Activated CD8-positive, alpha-beta memory T cell treated with anti-CD3 and anti-CD28 coated beads, Interleukin-2, amount 10 ng/mL, durations not matched to agents 7 days and 5 days (primary cell): ENCODE results near the gene IL1RL1. TPM values are rescaled to one million over a fixed set of nuclear protein-coding genes. Genes with fewer than 3 reads are reported as not detected.
"Not testable (repeated sequence)": the region's sequence is repeated elsewhere in the genome, so short reads cannot be mapped to it uniquely, and the experiment has no call there.

ENCODE experiments used
- ATAC-seq: fragments of 150-1000 bp; cut with Tn5 transposase; one replicate; pipeline ENCODE4 v1.10.0; 2021; ENCODE audit warnings: moderate library complexity
- CTCF ChIA-PET: fragments of 350-600 bp; sonication (Branson Sonifier 250); formaldehyde crosslinking; loops from one replicate; lab custom pipeline; 2021; ENCODE audit warnings: antibody characterized with exemption; lab: Charles Lee
- DNase-seq: peaks from one replicate; pipeline ENCODE4 v3.0.0-alpha.2; 2020
- H3K27ac Mint-ChIP-seq: one replicate; pipeline ENCODE4 v1.8.0; 2021; ENCODE audit warnings: mild to moderate bottlenecking, mixed read lengths
- H3K27me3 Mint-ChIP-seq: one replicate; pipeline ENCODE4 v1.8.0; 2021; ENCODE audit warnings: mixed read lengths
- H3K36me3 Mint-ChIP-seq: one replicate; pipeline ENCODE4 v1.8.0; 2021; ENCODE audit warnings: mild to moderate bottlenecking, mixed read lengths
- H3K4me1 Mint-ChIP-seq: one replicate; pipeline ENCODE4 v1.8.0; 2021; ENCODE audit warnings: mixed read lengths
- H3K4me3 Mint-ChIP-seq: one replicate; pipeline ENCODE4 v1.8.0; 2021; ENCODE audit warnings: mild to moderate bottlenecking, moderate library complexity, mixed read lengths
- H3K9me3 Mint-ChIP-seq: one replicate; pipeline ENCODE4 v1.8.0; 2022; ENCODE audit warnings: low read depth, mixed read lengths
- total RNA-seq, 2 experiments: library from RNA; stranded (reverse); gene quantifications; one replicate each; pipeline ENCODE4 v1.2.3, GENCODE V29; 2021

Gene IL1RL1
- total RNA-seq, 2 experiments from 2014 or later = 0.09 to 0.41 TPM

- H3K9me3 Mint-ChIP-seq = peaks cover 2% of the 10 kb centered on the region
- no peak for ATAC-seq
- no peak for DNase-seq
- H3K4me1 Mint-ChIP-seq = no peaks in the 10 kb centered on the region
- H3K27ac Mint-ChIP-seq = no peak overlapping the region
- CTCF ChIA-PET = no interaction called here
- H3K36me3 Mint-ChIP-seq = no peaks in the 10 kb centered on the region
- H3K4me3 Mint-ChIP-seq = no peak overlapping the region
- H3K27me3 Mint-ChIP-seq = peaks cover 6% of the 10 kb centered on the region
Measured at GRCh38 chr2:102321941-102322719, 10.8 kb downstream of the IL1RL1 start.

- H3K4me1 Mint-ChIP-seq, H3K4me3 Mint-ChIP-seq, ATAC-seq, CTCF ChIA-PET, H3K36me3 Mint-ChIP-seq, H3K9me3 Mint-ChIP-seq, DNase-seq, H3K27ac Mint-ChIP-seq: not testable (repeated sequence)
- peaks cover 15% of the 10 kb centered on the region for H3K27me3 Mint-ChIP-seq
Measured at GRCh38 chr2:102324914-102325313, 13.6 kb downstream of the IL1RL1 start.

GRCh38 chr2:102331311-102331980 is 20.1 kb downstream of the IL1RL1 start:
- Mint-ChIP-seq H3K27me3 (peaks cover 11% of the 10 kb centered on the region), H3K4me3 (no peak overlapping the region), H3K4me1 (no peaks in the 10 kb centered on the region), H3K27ac (no peak overlapping the region), H3K9me3 (no peaks in the 10 kb centered on the region), H3K36me3 (no peaks in the 10 kb centered on the region)
- CTCF ChIA-PET = interaction anchor here (1.1 to 1.7 kb wide), 2 partner anchors 29 to 312 kb away, joined by 3 to 6 read pairs; no protein-coding TSS in a partner anchor
- no peak for DNase-seq
- no peak for ATAC-seq

- Mint-ChIP-seq H3K4me3 (no peak overlapping the region), H3K27ac (no peak overlapping the region), H3K27me3 (peaks cover 2% of the 10 kb centered on the region), H3K9me3 (no peaks in the 10 kb centered on the region), H3K36me3 (no peaks in the 10 kb centered on the region), H3K4me1 (peaks cover 6% of the 10 kb centered on the region)
- ATAC-seq (no peak), DNase-seq (no peak)
- CTCF ChIA-PET = no interaction called here
Measured at GRCh38 chr2:102334486-102334885, 23.1 kb downstream of the IL1RL1 start.

GRCh38 chr2:102335871-102336366 is 24.6 kb downstream of the IL1RL1 start:
- no peak overlapping the region for H3K27ac Mint-ChIP-seq
- peaks cover 2% of the 10 kb centered on the region for H3K27me3 Mint-ChIP-seq
- no peaks in the 10 kb centered on the region for H3K36me3 Mint-ChIP-seq
- H3K4me1 Mint-ChIP-seq = peaks cover 6% of the 10 kb centered on the region
- DNase-seq (no peak), ATAC-seq (no peak)
- CTCF ChIA-PET = interaction anchor here (0.8 to 2.0 kb wide), 4 partner anchors 34 to 112 kb away, joined by 3 to 6 read pairs (median 3); no protein-coding TSS in a partner anchor
- no peaks in the 10 kb centered on the region for H3K9me3 Mint-ChIP-seq
- H3K4me3 Mint-ChIP-seq = no peak overlapping the region

GRCh38 chr2:102336502-102336945 is 25.2 kb downstream of the IL1RL1 start:
- ATAC-seq = no peak
- no peak overlapping the region for H3K27ac Mint-ChIP-seq
- H3K27me3 Mint-ChIP-seq = peaks cover 2% of the 10 kb centered on the region
- no peaks in the 10 kb centered on the region for H3K9me3 Mint-ChIP-seq
- H3K4me1 Mint-ChIP-seq = peaks cover 6% of the 10 kb centered on the region
- CTCF ChIA-PET = interaction anchor here (0.8 to 2.0 kb wide), 4 partner anchors 35 to 112 kb away, joined by 3 to 6 read pairs (median 3); no protein-coding TSS in a partner anchor
- no peak overlapping the region for H3K4me3 Mint-ChIP-seq
- DNase-seq = no peak
- H3K36me3 Mint-ChIP-seq = no peaks in the 10 kb centered on the region

GRCh38 chr2:102337012-102337411 is 25.6 kb downstream of the IL1RL1 start:
- ATAC-seq = no peak
- Mint-ChIP-seq H3K27ac (no peak overlapping the region), H3K27me3 (peaks cover 2% of the 10 kb centered on the region), H3K36me3 (no peaks in the 10 kb centered on the region), H3K4me1 (peaks cover 6% of the 10 kb centered on the region), H3K4me3 (no peak overlapping the region), H3K9me3 (no peaks in the 10 kb centered on the region)
- CTCF ChIA-PET = interaction anchor here (1.1 to 2.0 kb wide), 5 partner anchors 35 to 111 kb away, joined by 3 to 6 read pairs (median 3); no protein-coding TSS in a partner anchor
- no peak for DNase-seq

GRCh38 chr2:102337481-102338386 is 26.4 kb downstream of the IL1RL1 start:
- H3K4me1 Mint-ChIP-seq = peaks cover 6% of the 10 kb centered on the region
- H3K4me3 Mint-ChIP-seq = no peak overlapping the region
- H3K36me3 Mint-ChIP-seq = no peaks in the 10 kb centered on the region
- no peak for ATAC-seq
- H3K9me3 Mint-ChIP-seq = no peaks in the 10 kb centered on the region
- DNase-seq = no peak
- H3K27ac Mint-ChIP-seq = no peak overlapping the region
- CTCF ChIA-PET = interaction anchor here (1.3 to 2.0 kb wide), 4 partner anchors 36 to 104 kb away, joined by 3 to 6 read pairs (median 6); no protein-coding TSS in a partner anchor
- H3K27me3 Mint-ChIP-seq = peaks cover 2% of the 10 kb centered on the region

- peaks cover 6% of the 10 kb centered on the region for H3K4me1 Mint-ChIP-seq
- H3K4me3 Mint-ChIP-seq = no peak overlapping the region
- no peaks in the 10 kb centered on the region for H3K9me3 Mint-ChIP-seq
- no peak overlapping the region for H3K27ac Mint-ChIP-seq
- no peak for ATAC-seq
- CTCF ChIA-PET = interaction anchor here (0.7 kb wide), 2 partner anchors 15 to 321 kb away, joined by 3 read pairs; partner anchors contain the start of gene IL18R1
- H3K36me3 Mint-ChIP-seq = no peaks in the 10 kb centered on the region
- DNase-seq = no peak
- peaks cover 2% of the 10 kb centered on the region for H3K27me3 Mint-ChIP-seq
Measured at GRCh38 chr2:102340778-102341177, 29.4 kb downstream of the IL1RL1 start.

GRCh38 chr2:102342888-102343287 is 31.5 kb downstream of the IL1RL1 start:
- H3K27ac Mint-ChIP-seq = no peak overlapping the region
- peaks cover 2% of the 10 kb centered on the region for H3K36me3 Mint-ChIP-seq
- no peak overlapping the region for H3K4me3 Mint-ChIP-seq
- H3K9me3 Mint-ChIP-seq = no peaks in the 10 kb centered on the region
- DNase-seq (no peak), ATAC-seq (no peak)
- peaks cover 11% of the 10 kb centered on the region for H3K27me3 Mint-ChIP-seq
- CTCF ChIA-PET = interaction anchor here (1.0 kb wide), 1 partner anchor 25 kb away, joined by 3 read pairs; no protein-coding TSS in a partner anchor
- H3K4me1 Mint-ChIP-seq = peaks cover 2% of the 10 kb centered on the region

- Mint-ChIP-seq H3K9me3 (no peaks in the 10 kb centered on the region), H3K36me3 (peaks cover 2% of the 10 kb centered on the region), H3K4me1 (no peaks in the 10 kb centered on the region), H3K27me3 (peaks cover 13% of the 10 kb centered on the region), H3K4me3 (no peak overlapping the region), H3K27ac (no peak overlapping the region)
- ATAC-seq (no peak), DNase-seq (no peak)
- CTCF ChIA-PET = no interaction called here
Measured at GRCh38 chr2:102344397-102344796, 33.0 kb downstream of the IL1RL1 start.

- peaks cover 2% of the 10 kb centered on the region for H3K36me3 Mint-ChIP-seq
- H3K9me3 Mint-ChIP-seq = no peaks in the 10 kb centered on the region
- peaks cover 13% of the 10 kb centered on the region for H3K27me3 Mint-ChIP-seq
- ATAC-seq = no peak
- CTCF ChIA-PET = interaction anchor here (0.8 to 0.9 kb wide), 2 partner anchors 11 to 312 kb away, joined by 3 read pairs; no protein-coding TSS in a partner anchor
- no peak for DNase-seq
- no peaks in the 10 kb centered on the region for H3K4me1 Mint-ChIP-seq
- no peak overlapping the region for H3K4me3 Mint-ChIP-seq
- H3K27ac Mint-ChIP-seq = no peak overlapping the region
Measured at GRCh38 chr2:102345329-102345920, 34.1 kb downstream of the IL1RL1 start.
